GM12892 (cell line): ENCODE measurements around the gene NPAS2.

Experiments
- POLR2AphosphoS5 ChIP-seq: IDR thresholded peaks from 2 replicates; pipeline ENCODE4 v1.6.1; 2011; ENCODE audit warnings: low read depth, low read length, control low read depth
- TAF1 ChIP-seq: IDR thresholded peaks from 2 replicates; pipeline ENCODE4 v1.6.1; 2011; ENCODE audit warnings: low read depth, mild to moderate bottlenecking, control low read depth, low read length, borderline replicate concordance

GRCh38 chr2:100977511-100977910, 157.6 kb downstream of the NPAS2 start:
- no peak for TF ChIP-seq POLR2AphosphoS5
- no peak for TF ChIP-seq TAF1
